C4-2B (cell line): Measurements from ENCODE around the gene HAUS1.

Experiments used
- CTCF ChIP-seq: fragments of 450-650 bp; conservative IDR thresholded peaks from 2 replicates; pipeline ENCODE4 v1.5.1; 2017; ENCODE audit warnings: mild to moderate bottlenecking
- ZFX ChIP-seq: fragments of 450-650 bp; IDR thresholded peaks from 2 replicates; pipeline ENCODE4 v1.6.1; 2017

GRCh38 chr18:46167971-46168370, 63.8 kb downstream of the HAUS1 start:
- TF ChIP-seq CTCF: no peak
- no peak for TF ChIP-seq ZFX
